Gastroesophageal sphincter (tissue), 4 donors: ENCODE results near the gene THRB. TPM values are rescaled to one million over a fixed set of nuclear protein-coding genes. Genes with fewer than 3 reads are reported as not detected.

Source experiments
- ATAC-seq: fragments of 150-250 bp; one replicate; pipeline ENCODE4 v1.9.1; 2016; ENCODE audit warnings: mild to moderate bottlenecking, moderate library complexity
- H3K27ac ChIP-seq, 4 donors: fragments of 200-600 bp; sonication (generic) in 3 of 4; 1 replicate in 3 of 4; 2 replicates in 1 of 4; pipeline ENCODE4 v1.5.1; 2016 to 2019
- H3K27me3 ChIP-seq: fragments of 200-600 bp; sonication (generic); one replicate; pipeline ENCODE4 v1.5.1; 2019
- H3K36me3 ChIP-seq, 2 donors: fragments of 200-600 bp; sonication (generic); one replicate each; pipeline ENCODE4 v1.5.1; 2019; ENCODE audit warnings: control low read depth in 1 of 2
- H3K4me1 ChIP-seq, 3 donors: fragments of 200-600 bp; sonication (generic); 1 replicate in 2 of 3; 2 replicates in 1 of 3; pipeline ENCODE4 v1.5.1; 2016 to 2019; ENCODE audit warnings: control low read depth in 2 of 3
- H3K4me3 ChIP-seq, 2 donors: fragments of 200-600 bp; sonication (generic); one replicate each; pipeline ENCODE4 v1.5.1; 2019; ENCODE audit warnings: mild to moderate bottlenecking in 1 of 2, moderate library complexity in 1 of 2
- H3K9me3 ChIP-seq, 3 donors: fragments of 200-600 bp; sonication (generic); one replicate each; pipeline ENCODE4 v1.5.1; 2017 to 2019; ENCODE audit warnings: control low read depth in 2 of 3
- CTCF ChIP-seq, 4 experiments: fragments of 200-600 bp in 2 of 4; fragments of 450-650 bp in 2 of 4; sonication (generic) in 1 of 4; IDR thresholded peaks; one replicate each; pipeline ENCODE4 v1.5.1; 2017 to 2019; ENCODE audit warnings: antibody characterized with exemption in 4 of 4, mild to moderate bottlenecking in 2 of 4, moderate library complexity in 2 of 4
- EP300 ChIP-seq: sonication (generic); formaldehyde crosslinking; IDR thresholded peaks from one replicate; pipeline ENCODE4 v1.6.1; 2017; ENCODE audit warnings: antibody characterized with exemption, mild to moderate bottlenecking
- POLR2A ChIP-seq, 2 donors: fragments of 450-650 bp; IDR thresholded peaks; one replicate each; pipeline ENCODE4 v1.6.1; 2017; ENCODE audit warnings: antibody characterized with exemption in 2 of 2, mild to moderate bottlenecking in 2 of 2, moderate library complexity in 1 of 2
- POLR2AphosphoS5 ChIP-seq: sonication (generic); formaldehyde crosslinking; IDR thresholded peaks from one replicate; pipeline ENCODE4 v1.6.1; 2017; ENCODE audit warnings: antibody characterized with exemption
- WGBS, 2 donors: methylation state at CpG; one replicate each; pipeline ENCODE4 v1.1.5; 2018; ENCODE audit warnings: low coverage in 1 of 2; 5-methylcytosine and 5-hydroxymethylcytosine counted together
- total RNA-seq, 4 donors: library from RNA; depleted of rRNA; stranded (reverse); fragments of >200 nt; gene quantifications; one replicate each; pipeline ENCODE4 v1.1.0, GENCODE V29; 2016

Gene THRB
- total RNA-seq, 4 donors from 2014 or later: 42.5 to 61.9 (median 55.8) TPM

- Histone ChIP-seq H3K9me3 (no peaks in the 10 kb centered on the region), H3K4me3 (no peak overlapping the region), H3K4me1 (peaks cover 13 to 82% (median 28%) of the 10 kb centered on the region in 3 donors), H3K27ac (peak overlapping the region in 3 of 4 donors; percentile 9 to 67 (median 14)), H3K36me3 (no peaks in the 10 kb centered on the region), H3K27me3 (no peaks in the 10 kb centered on the region)
- WGBS, 2 donors: 26 to 29% methylated on average over 1 of the region's 1 CpG
- TF ChIP-seq POLR2AphosphoS5 (peak; percentile 81), CTCF (IDR thresholded peaks at IDR 0.05) (no peak)
- no peak for ATAC-seq
Observed at GRCh38 chr3:24363242-24363641, 131.4 kb downstream of the THRB start.

GRCh38 chr3:24361623-24362022 is 133.0 kb downstream of the THRB start:
- H3K4me1 ChIP-seq: peaks cover 13 to 79% (median 20%) of the 10 kb centered on the region in 3 donors

GRCh38 chr3:24360957-24361356 is 133.7 kb downstream of the THRB start:
- no peaks in the 10 kb centered on the region for H3K27me3 ChIP-seq
- H3K9me3 ChIP-seq: no peaks in the 10 kb centered on the region
- H3K36me3 ChIP-seq: no peaks in the 10 kb centered on the region
- ATAC-seq: no peak
- no peak overlapping the region for H3K27ac ChIP-seq
- no peak overlapping the region for H3K4me3 ChIP-seq
- H3K4me1 ChIP-seq: peaks cover 13 to 80% (median 20%) of the 10 kb centered on the region in 3 donors
- TF ChIP-seq EP300 (no peak), CTCF (IDR thresholded peaks at IDR 0.05) (no peak), POLR2AphosphoS5 (no peak), POLR2A (IDR thresholded peaks at IDR 0.05) (no peak)

More at GRCh38 chr3:24361623-24362022, 133.0 kb downstream of the THRB start:
- 60 to 78% methylated on average over 2 of the region's 2 CpGs for WGBS, 2 donors
- Histone ChIP-seq H3K4me3 (no peak overlapping the region), H3K27me3 (no peaks in the 10 kb centered on the region), H3K27ac (no peak overlapping the region), H3K9me3 (no peaks in the 10 kb centered on the region), H3K36me3 (no peaks in the 10 kb centered on the region)
- ATAC-seq: no peak
- TF ChIP-seq EP300: no peak
- no peak for TF ChIP-seq POLR2AphosphoS5

- H3K27me3 ChIP-seq: no peaks in the 10 kb centered on the region
- H3K9me3 ChIP-seq: no peaks in the 10 kb centered on the region
- no peak for TF ChIP-seq POLR2AphosphoS5
- peak in 3 of 4 experiments; percentile 30 to 48 (median 33) for TF ChIP-seq CTCF (IDR thresholded peaks at IDR 0.05)
- no peak overlapping the region for H3K4me3 ChIP-seq
- H3K27ac ChIP-seq: peak overlapping the region in 1 of 4 donors; percentile 46
- H3K4me1 ChIP-seq: peaks cover 7 to 78% (median 13%) of the 10 kb centered on the region in 3 donors
- no peak for ATAC-seq
- WGBS, 2 donors: 63 to 81% methylated on average over 5 of the region's 5 CpGs
- H3K36me3 ChIP-seq: no peaks in the 10 kb centered on the region
Observed at GRCh38 chr3:24359645-24360462, 134.8 kb downstream of the THRB start.

- H3K9me3 ChIP-seq: no peaks in the 10 kb centered on the region
- WGBS, 2 donors: 80 to 100% methylated on average over 1 of the region's 1 CpG
- H3K4me1 ChIP-seq: peaks cover 7 to 71% (median 12%) of the 10 kb centered on the region in 3 donors
- H3K36me3 ChIP-seq: no peaks in the 10 kb centered on the region
- peak overlapping the region in 1 of 4 donors; percentile 46 for H3K27ac ChIP-seq
- no peaks in the 10 kb centered on the region for H3K27me3 ChIP-seq
- no peak for ATAC-seq
- no peak for TF ChIP-seq POLR2AphosphoS5
- TF ChIP-seq CTCF (IDR thresholded peaks at IDR 0.05): no peak
- no peak for TF ChIP-seq EP300
- no peak overlapping the region for H3K4me3 ChIP-seq
Observed at GRCh38 chr3:24359102-24359501, 135.5 kb downstream of the THRB start.
